ENCODE results near the gene CTSD.

CTSD gene

GRCh38 chr11:1759851-1760220 is 3.9 kb downstream of the CTSD start:
- TF ChIP-seq, protein P1, sequence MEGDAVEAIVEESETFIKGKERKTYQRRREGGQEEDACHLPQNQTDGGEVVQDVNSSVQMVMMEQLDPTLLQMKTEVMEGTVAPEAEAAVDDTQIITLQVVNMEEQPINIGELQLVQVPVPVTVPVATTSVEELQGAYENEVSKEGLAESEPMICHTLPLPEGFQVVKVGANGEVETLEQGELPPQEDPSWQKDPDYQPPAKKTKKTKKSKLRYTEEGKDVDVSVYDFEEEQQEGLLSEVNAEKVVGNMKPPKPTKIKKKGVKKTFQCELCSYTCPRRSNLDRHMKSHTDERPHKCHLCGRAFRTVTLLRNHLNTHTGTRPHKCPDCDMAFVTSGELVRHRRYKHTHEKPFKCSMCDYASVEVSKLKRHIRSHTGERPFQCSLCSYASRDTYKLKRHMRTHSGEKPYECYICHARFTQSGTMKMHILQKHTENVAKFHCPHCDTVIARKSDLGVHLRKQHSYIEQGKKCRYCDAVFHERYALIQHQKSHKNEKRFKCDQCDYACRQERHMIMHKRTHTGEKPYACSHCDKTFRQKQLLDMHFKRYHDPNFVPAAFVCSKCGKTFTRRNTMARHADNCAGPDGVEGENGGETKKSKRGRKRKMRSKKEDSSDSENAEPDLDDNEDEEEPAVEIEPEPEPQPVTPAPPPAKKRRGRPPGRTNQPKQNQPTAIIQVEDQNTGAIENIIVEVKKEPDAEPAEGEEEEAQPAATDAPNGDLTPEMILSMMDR (IDR thresholded peaks at IDR 0.05; ENCODE audit: low read depth, low read length) = no peak
- H3K4me3 ChIP-seq (ENCODE audit: low read depth, low read length) = no peak overlapping the region

DNA sequence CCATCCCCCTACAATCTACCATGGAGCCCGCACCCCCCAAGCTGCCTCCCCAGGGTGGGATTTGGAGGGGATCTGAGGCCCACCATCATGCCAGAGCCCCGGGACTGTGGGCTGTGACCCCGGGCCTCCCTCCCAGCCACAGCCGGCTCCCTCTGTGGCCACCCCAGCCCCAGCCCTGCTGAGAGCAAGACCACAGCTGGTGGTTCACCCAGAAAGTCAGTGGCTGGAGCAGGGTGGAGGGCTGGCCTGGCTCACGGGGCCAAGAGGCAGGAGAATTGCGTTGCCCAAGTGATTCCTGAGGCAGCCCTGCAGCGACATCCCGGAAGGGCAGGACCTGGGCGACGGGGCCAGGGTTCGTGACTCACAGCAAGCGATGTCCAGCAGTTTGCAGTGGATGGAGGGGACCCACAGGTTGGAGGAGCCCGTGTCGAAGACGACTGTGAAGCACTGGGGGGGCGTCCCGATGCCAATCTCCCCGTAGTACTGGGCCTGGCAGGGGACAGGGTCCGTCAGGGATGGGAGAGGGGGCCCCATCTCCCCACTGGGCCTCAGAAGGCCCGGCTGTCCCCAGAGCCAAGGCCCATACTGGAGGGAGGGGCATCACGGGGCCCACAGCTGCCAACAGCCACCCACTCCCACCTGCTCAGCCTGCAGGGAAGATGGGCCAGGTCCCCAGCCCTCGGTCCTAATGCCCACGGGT is 4.4 kb downstream of the CTSD start:
- H3K4me3 ChIP-seq (ENCODE audit: low read depth, low read length) = no peak overlapping the region
- TF ChIP-seq, protein P1 (IDR thresholded peaks at IDR 0.05; ENCODE audit: low read depth, low read length) = no peak

DNA sequence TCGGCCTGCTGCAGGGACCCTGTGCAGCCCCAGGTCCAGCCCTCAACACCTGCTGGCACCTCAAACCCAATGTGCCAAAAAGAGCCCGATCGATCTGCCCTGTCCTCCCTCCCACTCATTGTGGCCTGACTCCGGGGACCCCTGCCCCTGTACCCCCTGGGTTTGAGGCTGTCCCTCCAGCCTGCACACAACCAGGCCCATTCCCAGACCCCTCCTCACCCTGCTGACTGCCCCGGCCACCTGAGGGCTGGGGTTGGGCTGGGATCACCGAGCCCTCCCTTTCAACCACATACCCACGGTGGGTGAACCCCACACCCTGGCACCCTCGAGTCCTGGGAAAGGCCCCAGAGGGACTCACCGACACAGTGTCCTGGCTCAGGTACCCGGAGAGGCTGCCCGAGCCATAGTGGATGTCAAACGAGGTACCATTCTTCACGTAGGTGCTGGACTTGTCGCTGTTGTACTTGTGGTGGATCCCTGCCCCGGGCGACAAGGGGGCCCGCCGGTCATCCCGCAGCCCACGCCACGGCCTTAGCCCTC is 5.0 kb downstream of the CTSD start:
- no peak overlapping the region for H3K4me3 ChIP-seq (ENCODE audit: low read depth, low read length)
- TF ChIP-seq, protein P1 (IDR thresholded peaks at IDR 0.05; ENCODE audit: low read depth, low read length) = no peak

- TF ChIP-seq, protein P1 (IDR thresholded peaks at IDR 0.05; ENCODE audit: low read depth, low read length) = no peak
- H3K4me3 ChIP-seq (ENCODE audit: low read depth, low read length) = no peak overlapping the region
These were observed 5.7 kb downstream of the CTSD start for GRCh38 chr11:1757861-1758610.

GRCh38 chr11:1756791-1757771 is 6.6 kb downstream of the CTSD start:
- no peak overlapping the region for H3K4me3 ChIP-seq (ENCODE audit: low read depth, low read length)
- TF ChIP-seq, protein P1 (IDR thresholded peaks at IDR 0.05; ENCODE audit: low read depth, low read length) = no peak

GRCh38 chr11:1755692-1756561 is 7.8 kb downstream of the CTSD start:
- no peak overlapping the region for H3K4me3 ChIP-seq (ENCODE audit: low read depth, low read length)
- TF ChIP-seq, protein P1 (IDR thresholded peaks at IDR 0.05; ENCODE audit: low read depth, low read length) = no peak
